Measurements from ENCODE around the gene LIX1.
"Not testable (repeated sequence)": the region's sequence is repeated elsewhere in the genome, so short reads cannot be mapped to it uniquely, and the experiment has no call there.

LIX1 gene

GRCh38 chr5:97102010-97102470, 40.4 kb downstream of the LIX1 start:
- no peak for DNase-seq (ENCODE audit: low read depth)

- DNase-seq (ENCODE audit: low read depth): no peak
Measured at GRCh38 chr5:97101189-97101910, 41.1 kb downstream of the LIX1 start.

DNA sequence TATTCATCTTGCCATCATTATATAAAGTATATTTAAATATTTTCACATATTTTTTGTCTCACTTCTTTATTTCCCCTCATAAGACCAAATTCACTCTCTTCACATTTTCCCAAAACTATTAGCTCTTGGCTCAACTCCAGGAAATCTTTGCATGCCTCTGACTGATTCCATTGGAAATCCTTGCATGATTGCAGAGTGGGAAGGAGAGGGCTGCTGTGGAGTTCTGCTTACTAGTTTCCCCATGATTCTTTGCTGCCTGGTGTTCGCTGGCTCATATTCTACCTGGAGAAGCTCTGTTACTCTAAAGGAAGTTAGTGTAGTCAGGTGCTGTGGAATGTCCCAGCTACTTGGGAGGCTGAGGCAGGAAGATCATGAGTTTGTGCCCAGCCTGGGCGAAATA, 41.9 kb downstream of the LIX1 start:
- no peak for DNase-seq (ENCODE audit: low read depth)

- DNase-seq (ENCODE audit: low read depth): no peak
Measured at GRCh38 chr5:97098922-97099321, 43.5 kb downstream of the LIX1 start.

DNA sequence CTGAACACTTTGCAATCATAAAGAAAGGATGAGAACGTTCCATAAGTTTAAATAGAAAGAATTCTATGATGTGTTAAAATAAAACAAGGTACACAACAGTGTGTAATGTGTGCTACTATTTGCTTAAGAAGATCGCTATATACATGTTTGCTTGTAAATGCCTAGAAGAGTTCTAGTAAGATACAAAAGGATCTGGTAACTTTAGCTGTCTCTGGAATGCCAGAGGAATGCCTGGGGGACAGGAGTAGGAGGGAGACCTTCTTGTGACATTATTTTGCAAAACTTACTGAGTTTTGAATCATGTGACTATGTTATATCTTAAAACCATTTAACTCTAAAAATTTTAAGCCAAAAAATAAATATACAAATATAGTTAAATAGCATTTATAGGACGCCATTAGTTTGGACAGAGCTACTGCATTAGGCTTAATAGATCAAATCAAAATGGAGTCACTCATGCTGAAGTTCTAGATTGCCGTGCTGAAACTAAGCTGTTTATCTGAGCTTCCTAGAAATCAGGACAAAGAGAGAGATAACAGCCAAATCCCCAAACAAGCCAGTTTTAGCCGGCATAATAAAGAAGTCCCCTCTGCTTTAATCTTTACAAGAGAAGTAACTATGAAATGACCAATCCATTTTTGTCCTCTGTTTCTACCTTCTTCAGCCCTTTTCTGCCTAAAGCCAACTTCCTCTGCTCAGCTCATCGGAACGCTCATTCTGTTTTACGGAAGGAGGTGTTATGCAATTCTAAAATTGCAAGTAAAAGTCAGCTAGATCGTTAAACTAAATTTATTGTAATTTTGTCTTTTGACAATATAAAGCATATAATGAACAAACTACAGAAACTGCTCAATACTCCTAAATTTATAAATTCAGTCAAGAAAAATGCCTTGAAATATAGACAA, 44.8 kb downstream of the LIX1 start:
- no peak for DNase-seq (ENCODE audit: low read depth)

DNA sequence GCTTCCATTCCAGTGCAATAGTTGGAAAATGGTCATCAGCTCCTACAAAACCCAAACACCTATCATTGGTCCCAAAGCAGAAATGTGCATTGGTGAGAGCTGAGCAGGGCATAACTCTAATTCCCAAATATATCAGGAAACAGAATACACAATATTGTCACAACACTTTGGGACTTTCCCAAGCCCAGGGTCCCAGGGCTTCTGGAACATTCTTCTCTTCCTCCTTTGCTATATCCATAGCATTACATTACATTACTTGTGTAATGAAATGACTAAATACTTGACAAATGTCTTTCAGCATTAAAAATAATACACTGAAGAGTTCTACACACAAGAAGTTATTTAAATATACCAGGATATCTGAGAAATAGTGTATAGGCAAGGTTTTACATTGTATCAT, 45.6 kb downstream of the LIX1 start:
- DNase-seq (ENCODE audit: low read depth): no peak

DNA sequence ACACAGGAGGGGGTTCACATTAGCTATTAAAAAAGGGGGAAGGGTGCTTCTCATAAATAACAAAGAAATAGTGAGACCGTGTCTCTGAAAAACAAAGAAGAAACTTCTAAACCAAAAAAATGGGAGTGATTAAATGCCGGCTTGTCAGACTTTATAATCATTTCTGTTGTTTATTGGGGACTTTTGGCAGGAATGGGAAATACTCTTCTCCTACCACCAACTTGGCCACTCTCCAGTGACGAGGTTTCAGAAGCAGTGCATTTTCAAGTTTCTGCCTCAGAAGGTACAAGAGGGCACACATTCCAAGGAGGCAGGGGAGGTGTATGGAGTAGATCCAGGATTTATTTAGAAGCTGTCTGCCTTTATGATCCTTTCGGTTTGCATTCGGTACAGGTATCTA, 46.2 kb downstream of the LIX1 start:
- DNase-seq (ENCODE audit: low read depth): no peak

- DNase-seq (ENCODE audit: low read depth): no peak
Measured at GRCh38 chr5:97095318-97095732, 47.1 kb downstream of the LIX1 start.

- no peak for DNase-seq (ENCODE audit: low read depth)
Measured at GRCh38 chr5:97094579-97095317, 47.7 kb downstream of the LIX1 start.

GRCh38 chr5:97093193-97093592, 49.2 kb downstream of the LIX1 start:
- DNase-seq (ENCODE audit: low read depth): no peak

- DNase-seq (ENCODE audit: low read depth): no peak
Measured at GRCh38 chr5:97090944-97091343, 51.5 kb downstream of the LIX1 start.

DNA sequence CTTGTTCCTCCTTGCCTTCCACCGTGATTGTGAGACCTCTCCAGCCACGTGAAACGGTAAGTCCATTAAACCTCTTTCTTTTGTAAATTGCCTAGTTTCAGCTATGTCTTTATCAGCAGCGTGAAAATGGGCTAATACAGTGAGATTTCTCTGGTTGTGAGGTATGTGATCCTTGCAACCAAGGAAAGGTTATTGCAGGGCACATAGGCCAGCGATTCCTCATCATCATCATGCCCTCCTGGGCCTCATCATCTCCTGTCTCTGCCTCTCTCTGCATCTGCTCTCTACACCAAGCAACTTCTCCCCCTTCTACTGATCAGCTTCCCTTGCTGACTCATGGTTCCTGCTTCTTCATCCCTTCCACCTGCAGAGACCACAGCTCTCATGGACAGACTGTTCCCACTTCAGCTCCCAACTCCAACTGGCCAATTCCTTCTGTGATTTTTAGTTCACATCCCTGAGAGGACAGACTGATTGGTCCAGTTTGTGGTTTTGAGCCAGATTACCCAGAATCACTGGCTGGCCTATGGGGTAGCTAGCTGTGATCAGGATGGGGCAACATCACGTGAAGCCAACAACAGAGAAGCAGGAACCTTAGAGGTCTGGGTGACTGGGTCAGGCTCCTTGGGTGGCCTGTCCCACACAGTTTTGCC, 53.1 kb downstream of the LIX1 start:
- no peak for DNase-seq (ENCODE audit: low read depth)

DNA sequence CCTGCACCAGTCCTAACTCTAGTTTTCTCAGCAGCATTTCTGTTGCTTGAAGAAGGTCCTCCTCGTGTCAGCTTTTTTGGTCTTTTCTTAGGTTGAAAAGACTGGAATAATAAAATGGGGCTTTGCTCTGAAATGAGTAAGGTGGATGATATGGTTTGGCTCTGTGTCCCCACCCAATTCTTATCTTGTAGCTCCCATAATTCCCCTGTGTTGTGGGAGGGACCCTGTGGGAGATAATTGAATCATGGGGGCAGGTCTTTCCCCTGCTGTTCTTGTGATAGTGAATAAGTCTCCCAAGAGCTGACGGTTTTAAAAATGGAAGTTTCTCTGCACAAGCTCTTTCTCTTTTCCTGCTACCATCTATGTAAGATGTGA, 53.6 kb downstream of the LIX1 start:
- DNase-seq (ENCODE audit: low read depth): no peak

GRCh38 chr5:97087138-97087537, 55.3 kb downstream of the LIX1 start:
- no peak for DNase-seq (ENCODE audit: low read depth)

DNA sequence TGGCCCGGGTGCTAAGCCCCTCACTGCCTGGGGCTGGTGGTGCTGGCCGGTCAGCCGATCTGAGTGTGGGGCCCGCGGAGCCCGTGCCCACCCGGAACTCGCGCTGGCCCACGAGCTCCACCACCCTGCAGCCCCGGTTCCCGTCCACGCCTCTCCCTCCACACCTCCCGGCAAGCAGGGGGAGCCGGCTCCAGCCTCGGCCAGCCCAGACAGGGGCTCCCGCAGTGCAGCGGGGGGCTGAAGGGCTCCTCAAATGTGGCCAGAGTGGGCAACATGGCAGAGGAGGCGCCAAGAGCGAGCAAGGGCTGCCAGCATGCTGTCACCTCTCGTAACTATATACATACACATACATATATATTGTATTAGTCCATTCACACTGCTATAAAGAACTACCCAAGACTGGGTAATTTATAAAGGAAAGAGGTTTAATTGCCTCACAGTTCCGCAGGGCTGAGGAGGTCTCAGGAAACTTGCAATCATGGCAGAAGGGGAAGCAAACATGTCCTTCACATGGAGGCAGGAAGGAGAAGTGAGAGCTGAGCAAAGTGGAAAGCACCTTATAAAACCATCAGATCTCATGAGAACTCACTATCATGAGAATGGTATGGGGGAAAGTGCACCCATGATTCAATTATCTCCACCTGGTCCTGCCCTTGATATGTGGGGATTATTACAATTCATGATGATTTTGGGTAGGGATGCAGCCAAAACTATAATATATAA, 56.8 kb downstream of the LIX1 start:
- DNase-seq (ENCODE audit: low read depth): no peak

DNA sequence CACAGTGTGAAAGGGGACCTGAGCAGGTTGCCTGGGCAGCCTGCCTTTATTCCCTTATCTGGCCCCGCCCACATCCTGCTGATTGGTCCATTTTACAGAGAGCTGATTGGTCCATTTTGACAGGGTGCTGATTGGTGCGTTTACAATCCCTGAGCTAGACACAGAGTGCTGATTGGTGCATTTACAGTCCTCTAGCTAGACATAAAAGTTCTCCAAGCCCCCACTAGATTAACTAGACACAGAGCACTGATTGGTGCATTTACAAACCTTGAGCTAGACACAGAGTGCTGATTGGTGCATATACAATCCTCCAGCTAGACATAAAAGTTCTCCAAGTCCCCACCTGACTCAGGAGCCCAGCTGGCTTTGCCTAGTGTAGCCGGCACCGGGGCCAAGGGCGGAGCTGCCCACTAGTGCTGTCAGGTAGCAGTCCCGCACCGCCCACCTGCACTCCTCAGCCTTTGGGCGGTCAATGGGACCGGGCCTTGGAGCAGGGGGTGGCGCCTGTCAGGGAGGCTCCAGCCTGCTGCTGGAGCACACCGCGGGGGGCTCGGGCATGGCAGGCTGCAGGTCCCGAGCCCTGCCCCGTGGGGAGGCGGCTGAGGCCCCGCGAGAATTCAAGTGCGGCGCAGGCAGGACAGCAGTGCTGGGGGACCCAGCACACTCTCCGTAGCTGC, 57.5 kb downstream of the LIX1 start:
- not testable (repeated sequence) for DNase-seq (ENCODE audit: low read depth)

DNA sequence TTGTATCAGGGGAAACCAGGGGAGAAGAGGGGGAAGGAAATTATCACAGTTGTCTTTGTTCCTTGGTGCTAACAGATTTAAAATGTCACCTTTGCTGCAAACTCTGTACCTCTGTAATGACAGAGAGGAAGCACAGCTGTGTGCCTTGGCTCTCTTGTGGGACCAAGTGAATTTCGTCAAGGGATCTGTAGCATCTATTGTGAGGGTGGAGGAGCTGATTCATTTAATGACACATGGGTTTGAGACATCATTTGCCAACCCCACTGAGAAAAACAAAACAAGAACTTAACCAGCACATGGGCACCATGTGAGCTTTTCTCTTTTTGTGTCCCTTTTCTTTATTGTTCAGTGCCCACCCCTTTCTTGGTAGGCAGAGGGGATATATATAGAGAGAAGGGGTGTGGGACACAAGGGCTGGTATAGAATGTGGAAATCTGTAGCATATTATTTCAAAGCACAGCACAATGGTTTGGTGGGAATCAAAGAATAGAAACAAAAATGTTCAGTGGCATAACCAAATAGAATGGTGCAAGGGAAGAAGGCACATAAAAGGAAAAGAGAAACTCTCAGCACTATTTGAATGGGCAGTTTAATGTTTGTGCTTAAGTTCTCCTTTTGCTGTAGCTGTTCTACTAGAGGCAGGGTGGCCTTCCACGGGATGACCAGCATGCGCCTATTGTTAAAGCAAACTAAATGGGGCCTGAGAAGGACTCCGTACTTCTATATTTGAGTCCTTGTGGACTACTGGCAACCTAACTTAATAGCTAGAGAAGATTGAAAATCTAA, 63.3 kb downstream of the LIX1 start:
- no peak for DNase-seq (ENCODE audit: low read depth)

DNA sequence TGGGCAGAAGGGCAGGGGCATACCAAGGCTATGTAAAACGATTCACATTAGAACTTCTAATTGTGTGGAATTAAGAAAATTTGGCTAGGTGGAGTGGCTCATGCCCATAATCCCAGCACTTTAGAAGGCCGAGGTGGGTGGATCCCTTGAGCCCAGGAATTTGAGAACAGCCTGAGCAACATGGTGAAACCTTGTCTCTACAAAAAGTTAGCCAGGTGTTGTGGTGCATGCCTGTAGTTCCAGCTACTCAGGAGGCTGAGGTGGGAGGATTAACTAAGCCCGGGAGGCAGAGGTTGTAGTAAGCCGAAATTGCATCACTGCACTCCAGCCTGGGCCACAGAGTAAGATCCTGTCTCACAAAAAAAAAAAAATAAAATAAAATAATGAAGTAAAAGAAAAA, 65.2 kb downstream of the LIX1 start:
- no peak for DNase-seq (ENCODE audit: low read depth)

GRCh38 chr5:97076098-97076497, 66.3 kb downstream of the LIX1 start:
- no peak for DNase-seq (ENCODE audit: low read depth)

- DNase-seq (ENCODE audit: low read depth): no peak
Measured at GRCh38 chr5:97075649-97076048, 66.8 kb downstream of the LIX1 start.

Measured in stimulated activated CD8-positive, alpha-beta memory T cell treated with anti-CD3 and anti-CD28 coated beads, Interleukin-12 subunit alpha, Interleukin-12 subunit beta, amount 100 ng/mL, for 4 hours (primary cell).